ENCODE measurements around the gene NLRP1.

NLRP1 gene

GRCh38 chr17:5467416-5467815 lies 116.9 kb downstream of the NLRP1 start:
- Histone ChIP-seq H3K79me2 (ENCODE audit: insufficient read depth, low read length) (peaks cover 64% of the 10 kb centered on the region), H3K9ac (ENCODE audit: low read depth, low read length) (peak overlapping the region; percentile 84), H4K20me1 (ENCODE audit: insufficient read depth, low read length) (peaks cover 39% of the 10 kb centered on the region; the same call in 1 of the 2 replicates), H2AFZ (ENCODE audit: low read depth, low read length) (peak overlapping the region; percentile 78; the same call in 1 of the 2 replicates), H3K9me3 (ENCODE audit: insufficient read depth, low read length, severe bottlenecking) (no peaks in the 10 kb centered on the region), H3K27ac (ENCODE audit: low read length) (peak overlapping the region; percentile 67; the same call in 1 of the 2 replicates), H3K27me3 (ENCODE audit: insufficient read depth, low read length, poor library complexity) (no peaks in the 10 kb centered on the region), H3K36me3 (ENCODE audit: insufficient read depth, low read length) (peaks cover 34% of the 10 kb centered on the region), H3K4me3 (ENCODE audit: low read depth in 1 of 2, low read length in 2 of 2) (peak overlapping the region; percentile 96 to 98; a peak in 3 of 4 replicates), H3K4me1 (ENCODE audit: insufficient read depth, low read length) (peaks cover 35% of the 10 kb centered on the region), H3K4me2 (ENCODE audit: insufficient read depth, low read length) (peak overlapping the region; percentile 67)
- ATAC-seq (ENCODE audit: insufficient read depth, low read depth) (no peak), DNase-seq (no peak)
- TF ChIP-seq EZH2 (IDR thresholded peaks at IDR 0.05; ENCODE audit: borderline replicate concordance, low read depth, low read length, severe bottlenecking) (no peak), CTCF (IDR thresholded peaks at IDR 0.05; ENCODE audit: borderline replicate concordance, extremely low read depth, low read length, poor library complexity, severe bottlenecking) (no peak)

- peak overlapping the region; percentile 67; the same call in 1 of the 2 replicates for H3K4me2 ChIP-seq (ENCODE audit: insufficient read depth, low read length)
- peaks cover 37% of the 10 kb centered on the region for H3K36me3 ChIP-seq (ENCODE audit: insufficient read depth, low read length)
- H2AFZ ChIP-seq (ENCODE audit: low read depth, low read length), result no peak overlapping the region
- peaks cover 68% of the 10 kb centered on the region for H3K79me2 ChIP-seq (ENCODE audit: insufficient read depth, low read length)
- ATAC-seq (ENCODE audit: insufficient read depth, low read depth) (no peak), DNase-seq (no peak)
- no peak overlapping the region for H3K27ac ChIP-seq (ENCODE audit: low read length)
- TF ChIP-seq EZH2 (IDR thresholded peaks at IDR 0.05; ENCODE audit: borderline replicate concordance, low read depth, low read length, severe bottlenecking) (no peak), CTCF (IDR thresholded peaks at IDR 0.05; ENCODE audit: borderline replicate concordance, extremely low read depth, low read length, poor library complexity, severe bottlenecking) (no peak)
- peaks cover 35% of the 10 kb centered on the region for H3K4me1 ChIP-seq (ENCODE audit: insufficient read depth, low read length)
- H3K9me3 ChIP-seq (ENCODE audit: insufficient read depth, low read length, severe bottlenecking), result no peaks in the 10 kb centered on the region
- H3K9ac ChIP-seq (ENCODE audit: low read depth, low read length), result peak overlapping the region; percentile 84; the same call in 1 of the 2 replicates
- peaks cover 43% of the 10 kb centered on the region; the same call in 1 of the 2 replicates for H4K20me1 ChIP-seq (ENCODE audit: insufficient read depth, low read length)
- no peaks in the 10 kb centered on the region for H3K27me3 ChIP-seq (ENCODE audit: insufficient read depth, low read length, poor library complexity)
- H3K4me3 ChIP-seq (ENCODE audit: low read depth in 1 of 2, low read length in 2 of 2), result peak overlapping the region in 1 of 2 experiments; percentile 96; a peak in 1 of 4 replicates
Observed at GRCh38 chr17:5466295-5466694, 118.0 kb downstream of the NLRP1 start.

GRCh38 chr17:5464717-5465507 lies 119.4 kb downstream of the NLRP1 start:
- Histone ChIP-seq H3K9me3 (ENCODE audit: insufficient read depth, low read length, severe bottlenecking) (no peaks in the 10 kb centered on the region), H2AFZ (ENCODE audit: low read depth, low read length) (no peak overlapping the region), H3K9ac (ENCODE audit: low read depth, low read length) (no peak overlapping the region), H3K27ac (ENCODE audit: low read length) (no peak overlapping the region), H3K4me3 (ENCODE audit: low read depth in 1 of 2, low read length in 2 of 2) (peak overlapping the region in 1 of 2 experiments; percentile 17; a peak in 1 of 4 replicates), H3K79me2 (ENCODE audit: insufficient read depth, low read length) (peaks cover 68% of the 10 kb centered on the region), H3K4me2 (ENCODE audit: insufficient read depth, low read length) (peak overlapping the region; percentile 67; the same call in 1 of the 2 replicates), H3K36me3 (ENCODE audit: insufficient read depth, low read length) (peaks cover 48% of the 10 kb centered on the region), H4K20me1 (ENCODE audit: insufficient read depth, low read length) (peaks cover 43% of the 10 kb centered on the region; the same call in 1 of the 2 replicates), H3K27me3 (ENCODE audit: insufficient read depth, low read length, poor library complexity) (no peaks in the 10 kb centered on the region), H3K4me1 (ENCODE audit: insufficient read depth, low read length) (peaks cover 35% of the 10 kb centered on the region)
- no peak for ATAC-seq (ENCODE audit: insufficient read depth, low read depth)
- DNase-seq, result no peak
- TF ChIP-seq EZH2 (IDR thresholded peaks at IDR 0.05; ENCODE audit: borderline replicate concordance, low read depth, low read length, severe bottlenecking) (no peak), CTCF (IDR thresholded peaks at IDR 0.05; ENCODE audit: borderline replicate concordance, extremely low read depth, low read length, poor library complexity, severe bottlenecking) (no peak)

All from DND-41 (cell line).